GM18519 (cell line): ENCODE data around the gene PVALEF.

Experiments used
- ATAC-seq: cut with Tn5 transposase; IDR thresholded peaks from one replicate; pipeline ENCODE4 v1.9.1; 2021; ENCODE audit warnings: mild to moderate bottlenecking, moderate library complexity; ENCODE audit not compliant: unreplicated experiment, low FRiP score

Gene PVALEF

GRCh38 chr17:81160747-81161453 is 4.4 kb upstream of the PVALEF start:
- no peak for ATAC-seq

- no peak for ATAC-seq
These were observed 3.8 kb upstream of the PVALEF start for GRCh38 chr17:81161536-81161935.

- no peak for ATAC-seq
These were observed 3.3 kb upstream of the PVALEF start for GRCh38 chr17:81161972-81162371.

GRCh38 chr17:81162491-81162890 is 2.8 kb upstream of the PVALEF start:
- no peak for ATAC-seq

GRCh38 chr17:81163051-81163695 is 2.1 kb upstream of the PVALEF start:
- ATAC-seq: no peak

GRCh38 chr17:81163703-81164370 is 1.5 kb upstream of the PVALEF start:
- no peak for ATAC-seq

- no peak for ATAC-seq
These were observed 699 bp upstream of the PVALEF start for GRCh38 chr17:81164371-81165245.

GRCh38 chr17:81166033-81166492 is 756 bp downstream of the PVALEF start, which contains the start of gene AATK:
Gene AATK, minus strand, starts transcription at chr17:81166221. Its CDS starts 229 bp downstream, at chr17:81165992.
- no peak for ATAC-seq

- ATAC-seq: no peak
These were observed 1.9 kb downstream of the PVALEF start for GRCh38 chr17:81167194-81167524.

- ATAC-seq: no peak
These were observed 2.3 kb downstream of the PVALEF start for GRCh38 chr17:81167638-81168037.

GRCh38 chr17:81169870-81170309 is 4.6 kb downstream of the PVALEF start:
- ATAC-seq: no peak

GRCh38 chr17:81170727-81171494 is 5.6 kb downstream of the PVALEF start:
- ATAC-seq: no peak

- ATAC-seq: no peak
These were observed 6.6 kb downstream of the PVALEF start for GRCh38 chr17:81171941-81172340.

- no peak for ATAC-seq
These were observed 7.9 kb downstream of the PVALEF start for GRCh38 chr17:81173052-81173761.

- no peak for ATAC-seq
These were observed 8.5 kb downstream of the PVALEF start for GRCh38 chr17:81173762-81174155.

- ATAC-seq: no peak
These were observed 11.4 kb downstream of the PVALEF start for GRCh38 chr17:81176666-81177065.

GRCh38 chr17:81178136-81179091 is 13.1 kb downstream of the PVALEF start:
- no peak for ATAC-seq

GRCh38 chr17:81179220-81179619 is 13.9 kb downstream of the PVALEF start:
- ATAC-seq: no peak
